Thoracic aorta (tissue), 2 donors: ENCODE data around the gene IRAK2. TPM values are rescaled to one million over a fixed set of nuclear protein-coding genes. Genes with fewer than 3 reads are reported as not detected.

Experiments
- ATAC-seq: fragments of 150-250 bp; one replicate; pipeline ENCODE4 v1.8.0; 2017; ENCODE audit warnings: low read depth; ENCODE audit not compliant: insufficient number of reproducible peaks, low FRiP score
- DNase-seq: peaks from one replicate; pipeline ENCODE4 v3.0.0-alpha.2; 2020; ENCODE audit warnings: low spot score
- H3K27ac ChIP-seq, 2 donors: fragments of 200-600 bp; sonication (generic); 1 replicate in 1 of 2; 2 replicates in 1 of 2; pipeline ENCODE4 v1.5.1; 2016; ENCODE audit warnings: mild to moderate bottlenecking in 2 of 2, moderate library complexity in 2 of 2
- H3K27me3 ChIP-seq: fragments of 200-600 bp; sonication (generic); replicated peaks from 2 replicates; pipeline ENCODE4 v1.6.0; 2016; ENCODE audit warnings: mild to moderate bottlenecking; ENCODE audit not compliant: insufficient read depth
- H3K36me3 ChIP-seq: fragments of 200-600 bp; sonication (generic); one replicate; pipeline ENCODE4 v1.5.1; 2016
- H3K4me1 ChIP-seq, 2 donors: fragments of 200-600 bp; sonication (generic); 1 replicate in 1 of 2; 2 replicates in 1 of 2; pipeline versions ENCODE4 v1.5.1 to v1.6.0; 2016; ENCODE audit warnings: low read depth in 2 of 2, mild to moderate bottlenecking in 1 of 2; ENCODE audit not compliant: control insufficient read depth in 1 of 2
- H3K4me3 ChIP-seq: fragments of 200-600 bp; sonication (generic); 2 replicates; pipeline ENCODE4 v1.5.1; 2016; ENCODE audit warnings: mild to moderate bottlenecking
- H3K9me3 ChIP-seq: fragments of 200-600 bp; sonication (generic); 2 replicates; pipeline ENCODE4 v1.5.1; 2016
- CTCF ChIP-seq: fragments of 200-600 bp; sonication (generic); IDR thresholded peaks from one replicate; pipeline ENCODE4 v1.5.1; 2019; ENCODE audit warnings: antibody characterized with exemption
- total RNA-seq, 2 donors: library from RNA; depleted of rRNA; stranded (reverse); fragments of >200 nt; gene quantifications; one replicate each; pipeline versions ENCODE4 v1.1.0 to v1.2.3, GENCODE V29; 2016

The IRAK2 gene
- total RNA-seq, 2 donors from 2014 or later, result 5.7 to 13.8 TPM

DNA sequence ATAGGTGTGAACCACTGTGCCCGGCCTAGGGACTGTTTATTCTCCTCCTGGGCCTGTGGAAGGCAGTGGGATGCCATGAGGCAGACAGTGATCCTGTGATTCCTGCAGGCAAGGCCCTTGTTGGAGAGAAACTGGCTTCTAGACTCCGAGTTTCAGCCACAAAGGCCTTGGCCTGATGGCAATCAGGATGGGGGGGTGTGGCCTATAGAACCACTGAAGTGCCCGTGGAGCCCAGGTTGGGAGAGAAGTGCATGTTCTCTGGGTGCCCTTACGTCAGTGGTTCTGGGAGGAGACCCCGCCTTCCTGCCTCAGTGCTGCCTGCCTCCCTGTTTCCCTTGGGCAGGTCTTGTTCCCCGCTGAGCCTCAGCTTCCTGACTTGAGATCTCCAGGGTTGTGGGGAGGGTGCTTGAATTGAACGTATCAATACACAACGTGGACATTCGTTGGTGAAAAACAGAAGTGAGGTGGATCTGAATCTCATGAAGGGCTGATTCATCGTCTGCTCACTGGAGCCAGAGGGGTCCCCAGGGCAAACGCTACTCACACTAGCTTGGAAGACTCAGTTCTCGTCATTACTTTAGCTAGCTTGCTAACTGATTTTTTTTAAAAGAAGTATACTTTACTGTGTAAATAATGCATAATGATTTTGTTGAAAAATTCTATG lies 31.8 kb downstream of the IRAK2 start:
- H3K27me3 ChIP-seq, result no peaks in the 10 kb centered on the region
- no peak overlapping the region for H3K4me3 ChIP-seq
- DNase-seq (no peak), ATAC-seq (no peak)
- H3K27ac ChIP-seq, result peak overlapping the region; percentile 21 to 84
- TF ChIP-seq CTCF, result no peak
- H3K36me3 ChIP-seq, result peaks cover 6% of the 10 kb centered on the region
- no peaks in the 10 kb centered on the region for H3K9me3 ChIP-seq
- H3K4me1 ChIP-seq, result peaks cover 42 to 65% of the 10 kb centered on the region in 2 donors

GRCh38 chr3:10198226-10198625 lies 33.5 kb downstream of the IRAK2 start:
- Histone ChIP-seq H3K4me1 (peaks cover 28 to 50% of the 10 kb centered on the region in 2 donors), H3K27me3 (no peaks in the 10 kb centered on the region), H3K27ac (no peak overlapping the region), H3K4me3 (no peak overlapping the region), H3K36me3 (peaks cover 7% of the 10 kb centered on the region), H3K9me3 (no peaks in the 10 kb centered on the region)
- ATAC-seq (no peak), DNase-seq (no peak)
- TF ChIP-seq CTCF, result no peak

DNA sequence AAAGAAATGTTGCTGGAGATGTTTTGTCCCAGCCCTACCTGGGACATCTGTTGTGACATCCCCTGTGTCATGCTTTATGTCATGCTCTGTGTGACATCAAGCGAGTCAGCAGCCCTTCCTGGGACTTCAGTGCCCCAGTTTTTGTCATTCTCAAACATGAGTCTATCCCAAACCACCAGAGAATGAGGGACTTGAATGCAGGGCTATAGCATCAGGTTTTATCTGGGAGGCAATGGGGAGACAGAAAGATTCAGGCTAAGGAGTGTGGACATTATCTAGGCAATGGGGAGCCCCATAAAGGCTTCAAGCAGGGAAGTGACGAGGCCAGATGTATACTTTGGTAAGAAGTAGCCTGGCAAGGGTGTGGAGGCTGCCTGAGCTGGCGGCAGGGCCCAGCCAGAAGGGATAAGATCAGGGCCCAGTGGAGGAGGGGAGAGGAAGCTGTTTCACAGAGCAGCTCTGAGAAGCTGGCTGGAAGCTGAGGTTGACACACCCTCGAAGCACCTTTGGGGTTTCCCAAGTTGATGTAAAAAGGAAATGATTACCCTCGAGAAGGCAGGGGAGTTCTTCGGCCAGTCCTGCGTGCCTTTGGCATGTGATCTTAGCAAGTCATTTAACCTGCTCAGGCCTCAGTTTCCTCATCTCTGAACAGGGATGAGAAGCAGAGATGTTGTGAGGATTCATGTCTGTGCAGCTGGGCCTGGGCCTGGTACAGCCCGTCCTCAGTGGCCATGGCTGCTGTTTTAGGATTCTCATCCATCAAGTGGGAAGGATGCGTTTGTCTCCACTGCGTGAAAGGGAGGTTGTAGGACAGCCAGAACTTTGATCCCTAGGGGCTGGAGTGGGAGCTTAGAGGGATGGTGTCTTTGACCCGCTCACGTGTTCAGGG lies 34.3 kb downstream of the IRAK2 start:
- peaks cover 20 to 50% of the 10 kb centered on the region in 2 donors for H3K4me1 ChIP-seq
- H3K27ac ChIP-seq, result peak overlapping the region in 1 of 2 donors; percentile 56
- no peaks in the 10 kb centered on the region for H3K9me3 ChIP-seq
- H3K4me3 ChIP-seq, result no peak overlapping the region
- no peak for DNase-seq
- peaks cover 7% of the 10 kb centered on the region for H3K36me3 ChIP-seq
- no peak for ATAC-seq
- H3K27me3 ChIP-seq, result no peaks in the 10 kb centered on the region
- no peak for TF ChIP-seq CTCF

- no peak for TF ChIP-seq CTCF
- Histone ChIP-seq H3K9me3 (no peaks in the 10 kb centered on the region), H3K27me3 (no peaks in the 10 kb centered on the region), H3K4me3 (no peak overlapping the region), H3K4me1 (peaks cover 25 to 47% of the 10 kb centered on the region in 2 donors), H3K27ac (peak overlapping the region; percentile 89 to 94), H3K36me3 (peaks cover 7% of the 10 kb centered on the region)
- DNase-seq (no peak), ATAC-seq (no peak)
Measured at GRCh38 chr3:10204921-10205320, 40.2 kb downstream of the IRAK2 start.

GRCh38 chr3:10205451-10206165 lies 40.9 kb downstream of the IRAK2 start:
- Histone ChIP-seq H3K27ac (peak overlapping the region; percentile 89 to 94), H3K4me3 (no peak overlapping the region), H3K27me3 (no peaks in the 10 kb centered on the region), H3K9me3 (no peaks in the 10 kb centered on the region), H3K4me1 (peaks cover 25 to 47% of the 10 kb centered on the region in 2 donors), H3K36me3 (peaks cover 10% of the 10 kb centered on the region)
- DNase-seq (peak; percentile 88), ATAC-seq (peak; percentile 99)
- no peak for TF ChIP-seq CTCF
